ENCODE results near the gene ITFG1.
A peak's percentile ranks its signal among the peaks of the same experiment; 100 is the strongest.
"Not testable (repeated sequence)": the region's sequence is repeated elsewhere in the genome, so short reads cannot be mapped to it uniquely, and the experiment has no call there.

ITFG1 gene

GRCh38 chr16:47152501-47152900, 308.4 kb downstream of the ITFG1 start:
- DNase-seq (ENCODE audit: low read depth in 2 of 2) = not testable (repeated sequence)

GRCh38 chr16:47150067-47150466, 310.8 kb downstream of the ITFG1 start:
- no peak for DNase-seq (ENCODE audit: low read depth in 2 of 2)

GRCh38 chr16:47144559-47144877, 316.3 kb downstream of the ITFG1 start:
- DNase-seq (ENCODE audit: low read depth in 2 of 2) = no peak

- peak; percentile 18 to 61 for DNase-seq (ENCODE audit: low read depth in 2 of 2)
Observed at GRCh38 chr16:47143677-47144558, 316.9 kb downstream of the ITFG1 start, which contains the start of gene NETO2. Gene NETO2 (minus strand): TSS chr16:47143945. CDS start chr16:47143612, 333 bp downstream.

- DNase-seq (ENCODE audit: low read depth in 2 of 2) = peak; percentile 26 to 53
Observed at GRCh38 chr16:47142821-47143676, 317.8 kb downstream of the ITFG1 start.

- DNase-seq (ENCODE audit: low read depth in 2 of 2) = no peak
Observed at GRCh38 chr16:47142486-47142820, 318.4 kb downstream of the ITFG1 start.

GRCh38 chr16:47141773-47142485, 318.9 kb downstream of the ITFG1 start:
- peak; percentile 68 to 77 for DNase-seq (ENCODE audit: low read depth in 2 of 2)

GRCh38 chr16:47140686-47141085, 320.2 kb downstream of the ITFG1 start:
- no peak for DNase-seq (ENCODE audit: low read depth in 2 of 2)

- no peak for DNase-seq (ENCODE audit: low read depth in 2 of 2)
Observed at GRCh38 chr16:47139561-47140185, 321.2 kb downstream of the ITFG1 start.

- DNase-seq (ENCODE audit: low read depth in 2 of 2) = not testable (repeated sequence)
Observed at GRCh38 chr16:47137925-47138324, 322.9 kb downstream of the ITFG1 start.

- no peak for DNase-seq (ENCODE audit: low read depth in 2 of 2)
Observed at GRCh38 chr16:47136099-47136842, 324.6 kb downstream of the ITFG1 start.

GRCh38 chr16:47134550-47134949, 326.3 kb downstream of the ITFG1 start:
- no peak for DNase-seq (ENCODE audit: low read depth in 2 of 2)

- no peak for DNase-seq (ENCODE audit: low read depth in 2 of 2)
Observed at GRCh38 chr16:47132308-47132707, 328.6 kb downstream of the ITFG1 start.

- no peak for DNase-seq (ENCODE audit: low read depth in 2 of 2)
Observed at GRCh38 chr16:47129755-47130435, 331.0 kb downstream of the ITFG1 start.

GRCh38 chr16:47127541-47127940, 333.3 kb downstream of the ITFG1 start:
- no peak for DNase-seq (ENCODE audit: low read depth in 2 of 2)

GRCh38 chr16:47125757-47126156, 335.1 kb downstream of the ITFG1 start:
- DNase-seq (ENCODE audit: low read depth in 2 of 2) = no peak

GRCh38 chr16:47113130-47113529, 347.7 kb downstream of the ITFG1 start:
- DNase-seq (ENCODE audit: low read depth in 2 of 2) = no peak

GRCh38 chr16:47110939-47111338, 349.9 kb downstream of the ITFG1 start:
- no peak for DNase-seq (ENCODE audit: low read depth in 2 of 2)

- DNase-seq (ENCODE audit: low read depth in 2 of 2) = no peak
Observed at GRCh38 chr16:47109361-47109760, 351.5 kb downstream of the ITFG1 start.

All from stimulated activated CD8-positive, alpha-beta memory T cell treated with anti-CD3 and anti-CD28 coated beads, Interleukin-7, amount 100 ng/mL, for 4 hours (primary cell).